OCI-LY3 (cell line): ENCODE results near the gene NDUFS6.

ENCODE experiments used
- CTCF ChIP-seq: fragments of 200-600, 300-600 bp; sonication (generic); IDR thresholded peaks from 2 replicates; pipeline ENCODE4 v1.5.1; 2014; ENCODE audit warnings: antibody characterized with exemption, low read length, low read depth
- EZH2phosphoT487 ChIP-seq: fragments of 200-600 bp; shearing (Covaris generic); IDR thresholded peaks from 2 replicates; pipeline ENCODE4 v1.6.1; 2018; ENCODE audit warnings: antibody characterized with exemption, mixed run types, low read depth

- TF ChIP-seq CTCF: no peak
- no peak for TF ChIP-seq EZH2phosphoT487
Measured at GRCh38 chr5:1765880-1766235, 35.3 kb upstream of the NDUFS6 start.
